Neural cell (in vitro differentiated cells): ENCODE measurements around the gene EPS8. TPM values are rescaled to one million over a fixed set of nuclear protein-coding genes. Genes with fewer than 3 reads are reported as not detected.

ENCODE experiments used
- H2AFZ ChIP-seq: fragments of 200-600, 300-800 bp; sonication (generic), shearing (Covaris generic); 2 replicates; pipeline ENCODE4 v1.6.0; 2014; ENCODE audit warnings: low read depth, mild to moderate bottlenecking, antibody characterized with exemption, low read length, moderate library complexity
- H3F3A ChIP-seq: fragments of 200-600 bp; shearing (Covaris generic); 2 replicates; pipeline ENCODE4 v1.6.1; 2016; ENCODE audit warnings: mild to moderate bottlenecking, moderate library complexity, mixed read lengths, antibody characterized with exemption, low read length; ENCODE audit not compliant: insufficient read depth, poor library complexity, severe bottlenecking
- H3K27ac ChIP-seq: fragments of 200-600, 300-800 bp; sonication (generic), shearing (Covaris generic); 2 replicates; pipeline ENCODE4 v1.5.1; 2014; ENCODE audit warnings: mild to moderate bottlenecking, low read length, moderate library complexity
- H3K27me3 ChIP-seq: fragments of 300-800, 200-600 bp; sonication (generic), shearing (Covaris generic); 2 replicates; pipeline ENCODE4 v1.6.0; 2014; ENCODE audit warnings: mild to moderate bottlenecking, low read depth, low read length, moderate library complexity; ENCODE audit not compliant: insufficient read depth
- H3K36me3 ChIP-seq: fragments of 300-800, 200-600 bp; sonication (generic), shearing (Covaris generic); 2 replicates; pipeline ENCODE4 v1.5.1; 2014; ENCODE audit warnings: mild to moderate bottlenecking, antibody characterized with exemption, low read length, moderate library complexity; ENCODE audit not compliant: insufficient read depth
- H3K4me2 ChIP-seq: fragments of 300-800, 200-600 bp; sonication (generic), shearing (Covaris generic); 2 replicates; pipeline ENCODE4 v1.6.0; 2014; ENCODE audit warnings: mild to moderate bottlenecking, low read length
- H3K4me3 ChIP-seq: fragments of 300-800, 200-600 bp; sonication (generic), shearing (Covaris generic); 2 replicates; pipeline ENCODE4 v1.5.1; 2014; ENCODE audit warnings: mild to moderate bottlenecking, low read length, moderate library complexity
- H3K79me2 ChIP-seq: fragments of 200-600 bp; shearing (Covaris generic); replicated peaks from 2 replicates; pipeline ENCODE4 v1.6.0; 2014; ENCODE audit warnings: mild to moderate bottlenecking, low read length, moderate library complexity; ENCODE audit not compliant: insufficient read depth
- H3K9ac ChIP-seq: fragments of 300-800, 200-600 bp; sonication (generic), shearing (Covaris generic); 2 replicates; pipeline ENCODE4 v1.6.1; 2016; ENCODE audit warnings: mild to moderate bottlenecking, low read length, mixed read lengths
- H3K9me2 ChIP-seq: fragments of 200-600 bp; shearing (Covaris generic); 2 replicates; pipeline ENCODE4 v1.6.1; 2016; ENCODE audit warnings: mild to moderate bottlenecking, low read length, mixed read lengths; ENCODE audit not compliant: insufficient read depth
- H3K9me3 ChIP-seq: fragments of 200-600, 300-800 bp; sonication (generic), shearing (Covaris generic); 2 replicates; pipeline ENCODE4 v1.6.1; 2016; ENCODE audit warnings: mild to moderate bottlenecking, mixed run types, low read length, moderate library complexity, mixed read lengths
- H4K20me1 ChIP-seq: fragments of 200-600 bp; shearing (Covaris generic); 2 replicates; pipeline ENCODE4 v1.6.1; 2016; ENCODE audit warnings: mild to moderate bottlenecking, mixed run types; ENCODE audit not compliant: insufficient read depth
- EP300 ChIP-seq: fragments of 450-650 bp; conservative IDR thresholded peaks from 2 replicates; pipeline ENCODE4 v1.6.1; 2014; ENCODE audit warnings: antibody characterized with exemption, mild to moderate bottlenecking, moderate library complexity; ENCODE audit not compliant: poor library complexity, severe bottlenecking
- EZH2 ChIP-seq: fragments of 200-600, 300-800 bp; shearing (Covaris generic), sonication (generic); IDR thresholded peaks from 2 replicates; pipeline ENCODE4 v1.6.1; 2014; ENCODE audit warnings: antibody characterized with exemption, low read length, borderline replicate concordance, mild to moderate bottlenecking; ENCODE audit not compliant: insufficient read depth, poor library complexity, severe bottlenecking
- MXI1 ChIP-seq: fragments of 450-650 bp; conservative IDR thresholded peaks from 2 replicates; pipeline ENCODE4 v1.6.1; 2014; ENCODE audit warnings: antibody characterized with exemption, mild to moderate bottlenecking; ENCODE audit not compliant: poor library complexity, severe bottlenecking
- POLR2AphosphoS5 ChIP-seq: IDR thresholded peaks from 2 replicates; pipeline ENCODE4 v1.6.1; 2012
- RAD21 ChIP-seq: fragments of 450-650 bp; conservative IDR thresholded peaks from 2 replicates; pipeline ENCODE4 v1.6.1; 2014; ENCODE audit warnings: antibody characterized with exemption, mild to moderate bottlenecking, moderate library complexity
- SMC3 ChIP-seq: fragments of 450-650 bp; conservative IDR thresholded peaks from 2 replicates; pipeline ENCODE4 v1.6.1; 2014; ENCODE audit warnings: antibody characterized with exemption, mild to moderate bottlenecking, moderate library complexity; ENCODE audit not compliant: poor library complexity
- TAF1 ChIP-seq: IDR thresholded peaks from 2 replicates; pipeline ENCODE4 v1.6.1; 2012; ENCODE audit warnings: low read depth
- polyA plus RNA-seq: library from polyadenylated mRNA; depleted of rRNA; stranded (reverse); fragments of >200 nt; gene quantifications from 2 replicates; pipeline ENCODE4 v1.2.3, GENCODE V29; 2014
- TF ChIP-seq, protein P1 (sequence below): fragments of 450-650 bp; IDR thresholded peaks from 2 replicates; pipeline ENCODE4 v1.5.1; 2014; ENCODE audit warnings: antibody characterized with exemption, mild to moderate bottlenecking, moderate library complexity; ENCODE audit not compliant: poor library complexity, severe bottlenecking
- TF ChIP-seq, protein P2 (sequence below): IDR thresholded peaks from 2 replicates; pipeline ENCODE4 v1.6.1; 2012; ENCODE audit warnings: borderline replicate concordance

Gene EPS8
- polyA plus RNA-seq, 1 donor from 2014 or later: 12.2 TPM

GRCh38 chr12:15722951-15723350, 66.2 kb downstream of the EPS8 start:
- H3K27me3 ChIP-seq: no peaks in the 10 kb centered on the region
- no peaks in the 10 kb centered on the region for H3K79me2 ChIP-seq
- TF ChIP-seq EP300 (no peak), POLR2AphosphoS5 (no peak), RAD21 (no peak), TAF1 (no peak), MXI1 (no peak), SMC3 (no peak), EZH2 (no peak)
- TF ChIP-seq, protein P1, sequence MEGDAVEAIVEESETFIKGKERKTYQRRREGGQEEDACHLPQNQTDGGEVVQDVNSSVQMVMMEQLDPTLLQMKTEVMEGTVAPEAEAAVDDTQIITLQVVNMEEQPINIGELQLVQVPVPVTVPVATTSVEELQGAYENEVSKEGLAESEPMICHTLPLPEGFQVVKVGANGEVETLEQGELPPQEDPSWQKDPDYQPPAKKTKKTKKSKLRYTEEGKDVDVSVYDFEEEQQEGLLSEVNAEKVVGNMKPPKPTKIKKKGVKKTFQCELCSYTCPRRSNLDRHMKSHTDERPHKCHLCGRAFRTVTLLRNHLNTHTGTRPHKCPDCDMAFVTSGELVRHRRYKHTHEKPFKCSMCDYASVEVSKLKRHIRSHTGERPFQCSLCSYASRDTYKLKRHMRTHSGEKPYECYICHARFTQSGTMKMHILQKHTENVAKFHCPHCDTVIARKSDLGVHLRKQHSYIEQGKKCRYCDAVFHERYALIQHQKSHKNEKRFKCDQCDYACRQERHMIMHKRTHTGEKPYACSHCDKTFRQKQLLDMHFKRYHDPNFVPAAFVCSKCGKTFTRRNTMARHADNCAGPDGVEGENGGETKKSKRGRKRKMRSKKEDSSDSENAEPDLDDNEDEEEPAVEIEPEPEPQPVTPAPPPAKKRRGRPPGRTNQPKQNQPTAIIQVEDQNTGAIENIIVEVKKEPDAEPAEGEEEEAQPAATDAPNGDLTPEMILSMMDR: no peak
- TF ChIP-seq, protein P2, sequence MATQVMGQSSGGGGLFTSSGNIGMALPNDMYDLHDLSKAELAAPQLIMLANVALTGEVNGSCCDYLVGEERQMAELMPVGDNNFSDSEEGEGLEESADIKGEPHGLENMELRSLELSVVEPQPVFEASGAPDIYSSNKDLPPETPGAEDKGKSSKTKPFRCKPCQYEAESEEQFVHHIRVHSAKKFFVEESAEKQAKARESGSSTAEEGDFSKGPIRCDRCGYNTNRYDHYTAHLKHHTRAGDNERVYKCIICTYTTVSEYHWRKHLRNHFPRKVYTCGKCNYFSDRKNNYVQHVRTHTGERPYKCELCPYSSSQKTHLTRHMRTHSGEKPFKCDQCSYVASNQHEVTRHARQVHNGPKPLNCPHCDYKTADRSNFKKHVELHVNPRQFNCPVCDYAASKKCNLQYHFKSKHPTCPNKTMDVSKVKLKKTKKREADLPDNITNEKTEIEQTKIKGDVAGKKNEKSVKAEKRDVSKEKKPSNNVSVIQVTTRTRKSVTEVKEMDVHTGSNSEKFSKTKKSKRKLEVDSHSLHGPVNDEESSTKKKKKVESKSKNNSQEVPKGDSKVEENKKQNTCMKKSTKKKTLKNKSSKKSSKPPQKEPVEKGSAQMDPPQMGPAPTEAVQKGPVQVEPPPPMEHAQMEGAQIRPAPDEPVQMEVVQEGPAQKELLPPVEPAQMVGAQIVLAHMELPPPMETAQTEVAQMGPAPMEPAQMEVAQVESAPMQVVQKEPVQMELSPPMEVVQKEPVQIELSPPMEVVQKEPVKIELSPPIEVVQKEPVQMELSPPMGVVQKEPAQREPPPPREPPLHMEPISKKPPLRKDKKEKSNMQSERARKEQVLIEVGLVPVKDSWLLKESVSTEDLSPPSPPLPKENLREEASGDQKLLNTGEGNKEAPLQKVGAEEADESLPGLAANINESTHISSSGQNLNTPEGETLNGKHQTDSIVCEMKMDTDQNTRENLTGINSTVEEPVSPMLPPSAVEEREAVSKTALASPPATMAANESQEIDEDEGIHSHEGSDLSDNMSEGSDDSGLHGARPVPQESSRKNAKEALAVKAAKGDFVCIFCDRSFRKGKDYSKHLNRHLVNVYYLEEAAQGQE: no peak

DNA sequence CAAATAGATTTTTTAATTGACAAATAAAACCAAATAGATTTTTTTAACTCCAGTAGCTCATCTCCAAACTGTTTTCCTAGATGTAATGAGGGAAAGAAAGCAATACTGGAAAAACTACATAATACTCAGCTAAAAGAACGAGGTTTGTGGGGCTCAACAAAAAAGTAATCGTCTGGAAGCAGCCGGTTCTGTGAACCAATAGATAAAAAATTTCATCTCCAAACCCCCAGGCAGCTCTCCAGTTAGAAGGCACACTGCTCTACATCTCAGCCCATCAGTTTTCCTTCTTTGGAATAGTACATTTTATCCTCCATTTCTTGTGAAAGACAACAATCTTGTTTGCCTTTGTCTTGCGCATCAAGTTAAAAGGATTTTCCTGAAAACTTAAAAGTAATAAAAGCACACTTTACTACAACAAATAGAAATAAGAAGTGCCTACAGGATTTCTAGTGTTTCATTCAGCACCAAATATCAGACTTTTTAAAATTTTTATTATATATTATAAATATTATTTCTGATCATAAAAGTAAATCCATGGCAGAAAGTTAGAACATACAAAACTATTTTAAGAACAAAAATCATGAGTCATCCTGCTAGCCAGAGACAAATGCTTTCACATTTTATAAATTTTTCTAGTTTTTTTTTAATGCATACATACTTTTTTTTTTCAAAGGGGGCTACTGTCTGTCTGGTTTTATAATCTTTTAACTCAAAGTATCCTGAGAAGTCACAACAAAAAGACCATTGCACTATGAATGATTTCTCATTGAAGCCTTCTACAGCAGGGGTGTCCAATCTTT, 67.7 kb downstream of the EPS8 start:
- H3K79me2 ChIP-seq: no peaks in the 10 kb centered on the region
- H4K20me1 ChIP-seq: no peaks in the 10 kb centered on the region
- H3K9me2 ChIP-seq: no peaks in the 10 kb centered on the region
- H3K27me3 ChIP-seq: no peaks in the 10 kb centered on the region
- H3K27ac ChIP-seq: no peak overlapping the region
- no peaks in the 10 kb centered on the region for H3F3A ChIP-seq
- no peaks in the 10 kb centered on the region for H3K36me3 ChIP-seq
- no peak overlapping the region for H3K9ac ChIP-seq
- no peak overlapping the region for H2AFZ ChIP-seq
- no peak overlapping the region for H3K4me3 ChIP-seq
- no peak for TF ChIP-seq SMC3
- TF ChIP-seq, protein P2: no peak
- no peak overlapping the region for H3K4me2 ChIP-seq
- H3K9me3 ChIP-seq: no peaks in the 10 kb centered on the region

More at GRCh38 chr12:15722951-15723350, 66.2 kb downstream of the EPS8 start:
- Histone ChIP-seq H3K4me2 (no peak overlapping the region), H3K4me3 (no peak overlapping the region), H3K27ac (no peak overlapping the region), H3K36me3 (no peaks in the 10 kb centered on the region), H2AFZ (no peak overlapping the region), H3K9me2 (no peaks in the 10 kb centered on the region), H3F3A (no peaks in the 10 kb centered on the region), H3K9me3 (no peaks in the 10 kb centered on the region), H4K20me1 (no peaks in the 10 kb centered on the region), H3K9ac (no peak overlapping the region)
